A549 (cell line): ENCODE data around the gene PCDHGA10. TPM values are rescaled to one million over a fixed set of nuclear protein-coding genes. Genes with fewer than 3 reads are reported as not detected.

Source experiments
- ATAC-seq, 2 experiments: fragments of 200-7000 bp in 1 of 2; fragments of >200 bp in 1 of 2; cut with Nextera tagmentation in 1 of 2; cut with Tn5 transposase in 1 of 2; 3 replicates each; pipeline versions ENCODE4 v1.8.0 to v1.9.1; 2018 to 2020; ENCODE audit warnings: mild to moderate bottlenecking in 1 of 2, moderate library complexity in 1 of 2
- CTCF ChIA-PET: fragments of 300-600 bp; sonication (Branson Sonifier 250); formaldehyde crosslinking; extraction: SDS; loops from one replicate; lab custom pipeline; 2021; ENCODE audit warnings: antibody characterized with exemption, inconsistent platforms; lab: Yijun Ruan, JAX
- POLR2A ChIA-PET: fragments of 350-600 bp; formaldehyde crosslinking; extraction: SDS; loops from one replicate; lab custom pipeline; 2021; ENCODE audit warnings: antibody characterized with exemption, inconsistent platforms; lab: Yijun Ruan, JAX
- DNase-seq, 2 experiments: peaks; one replicate each; pipeline versions ENCODE4 v3.0.0 to v3.0.0-alpha.2; 2011 to 2016; ENCODE audit warnings: low read depth in 1 of 2, low spot score in 1 of 2
- FAIRE-seq: peaks from 2 replicates; lab custom pipeline; 2011; peaks lifted over from hg19 to GRCh38; lab: Jason Lieb, UNC
- H3K27ac ChIP-seq, 2 experiments: fragments of >200 bp; sonication (Bioruptor Twin); formaldehyde crosslinking; 3 replicates each; pipeline ENCODE4 v1.5.1; 2016 to 2017
- H3K4me1 ChIP-seq: fragments of >200 bp; sonication (Bioruptor Twin); formaldehyde crosslinking; 3 replicates; pipeline ENCODE4 v1.6.1; 2016
- H3K4me2 ChIP-seq: fragments of >200 bp; sonication (Bioruptor Twin); formaldehyde crosslinking; 3 replicates; pipeline ENCODE4 v1.6.1; 2016
- H3K4me3 ChIP-seq: fragments of >200 bp; sonication (Bioruptor Twin); formaldehyde crosslinking; 3 replicates; pipeline ENCODE4 v1.5.1; 2016
- H3K9me3 ChIP-seq: fragments of >200 bp; sonication (Bioruptor Twin); formaldehyde crosslinking; 3 replicates; pipeline ENCODE4 v1.6.1; 2016
- CBX8 ChIP-seq: fragments of 200-600 bp; sonication (generic); IDR thresholded peaks from 2 replicates; pipeline ENCODE4 v1.6.1; 2016
- CHD2 ChIP-seq: fragments of 150-350 bp; IDR thresholded peaks from 2 replicates; pipeline ENCODE4 v1.6.1; 2014; ENCODE audit warnings: low read length; ENCODE audit not compliant: partially characterized antibody
- CTCF ChIP-seq: fragments of >200 bp; sonication (Bioruptor Twin); formaldehyde crosslinking; IDR thresholded peaks from 3 replicates; pipeline ENCODE4 v1.5.1; 2016
- EHF ChIP-seq: fragments of 250-450 bp; sonication (Bioruptor Pico); IDR thresholded peaks from 2 replicates; pipeline ENCODE4 v1.5.0; 2020; ENCODE audit warnings: mild to moderate bottlenecking
- ESRRA ChIP-seq: fragments of 150-350 bp; IDR thresholded peaks from 2 replicates; pipeline ENCODE4 v1.6.1; 2014; ENCODE audit warnings: mild to moderate bottlenecking, low read length, borderline replicate concordance
- HMGXB4 ChIP-seq: fragments of 250-450 bp; sonication (Bioruptor Pico); IDR thresholded peaks from 2 replicates; pipeline ENCODE4 v1.5.0; 2021; ENCODE audit warnings: mild to moderate bottlenecking, moderate library complexity, borderline replicate concordance
- KDM5A ChIP-seq: fragments of 200-600 bp; sonication (generic); IDR thresholded peaks from 2 replicates; pipeline ENCODE4 v1.6.1; 2016; ENCODE audit warnings: antibody characterized with exemption, mild to moderate bottlenecking
- MAFK ChIP-seq: fragments of 450-650 bp; IDR thresholded peaks from 2 replicates; pipeline ENCODE4 v1.6.1; 2014; ENCODE audit not compliant: partially characterized antibody
- MYC ChIP-seq: IDR thresholded peaks from 2 replicates; pipeline ENCODE4 v1.6.1; 2012; ENCODE audit warnings: mild to moderate bottlenecking, inconsistent platforms, low read length, improper control_type of control experiment, borderline replicate concordance
- NPAS2 ChIP-seq: fragments of 250-450 bp; sonication (Bioruptor Pico); IDR thresholded peaks from 2 replicates; pipeline ENCODE4 v1.8.0; 2022; ENCODE audit warnings: mild to moderate bottlenecking, moderate library complexity, borderline replicate concordance
- NR3C1 ChIP-seq: fragments of >200 bp; sonication (Bioruptor Twin); formaldehyde crosslinking; IDR thresholded peaks from 3 replicates; pipeline ENCODE4 v1.6.1; 2017
- RAD21 ChIP-seq, 2 experiments: fragments of >200 bp in 1 of 2; sonication (Bioruptor Twin) in 1 of 2; formaldehyde crosslinking in 1 of 2; IDR thresholded peaks in 1 of 2; conservative IDR thresholded peaks in 1 of 2; 2 replicates in 1 of 2; 3 replicates in 1 of 2; pipeline ENCODE4 v1.6.1; 2012 to 2018; ENCODE audit warnings: inconsistent platforms in 1 of 2
- SMC3 ChIP-seq: fragments of >200 bp; sonication (Bioruptor Twin); formaldehyde crosslinking; IDR thresholded peaks from 3 replicates; pipeline ENCODE4 v1.6.1; 2018; ENCODE audit warnings: inconsistent platforms
- USF2 ChIP-seq: fragments of 450-650 bp; IDR thresholded peaks from 2 replicates; pipeline ENCODE4 v1.6.1; 2014; ENCODE audit warnings: antibody characterized with exemption
- WGBS: methylation state at CpG from one replicate; pipeline ENCODE4 v1.1.6; 2017; ENCODE audit errors: missing lambda C conversion rate; 5-methylcytosine and 5-hydroxymethylcytosine counted together
- polyA minus RNA-seq: library from RNA; depleted of rRNA, polyadenylated mRNA; stranded (reverse); fragments of >200 nt; gene quantifications from 2 replicates; pipeline ENCODE4 v1.2.3, GENCODE V29; 2011; rRNA and poly(A)+ RNA removed
- polyA plus RNA-seq, 4 experiments: library from polyadenylated mRNA; depleted of rRNA in 3 of 4; stranded (reverse); fragments of >200 nt; fragmentation: RNase III in 1 of 4; extraction: RNeasy Plus Mini Kit Qiagen cat#74134 plus additional on column Dnase treatment in 1 of 4; gene quantifications; 2 replicates in 3 of 4; 3 replicates in 1 of 4; pipeline ENCODE4 v1.2.3, GENCODE V29; 2011 to 2017

Gene PCDHGA10
- 0.04 and 0.08 TPM in 2 replicates for polyA plus RNA-seq (2011; rRNA removed)
- polyA plus RNA-seq (2012; cell fraction: cytosol; rRNA removed), result 0.01 TPM in 1 of 2 replicates, not detected in the other
- polyA plus RNA-seq (2012; cell fraction: nucleus; rRNA removed), result 0.20 and 0.22 TPM in 2 replicates
- polyA plus RNA-seq (2017; fragmentation: RNase III; extraction: RNeasy Plus Mini Kit Qiagen cat#74134 plus additional on column Dnase treatment), result 0.01 TPM in 1 of 3 replicates, not detected in the others
- polyA minus RNA-seq, result 1.6 and 1.9 TPM in 2 replicates

GRCh38 chr5:141412854-141413539, at the start of gene PCDHGA10:
Gene PCDHGA10, plus strand, starts transcription at chr5:141412987. Its CDS starts 189 bp downstream, at chr5:141413176.
- H3K4me3 ChIP-seq, result no peak within 1 kb of the TSS
- ChIA-PET CTCF (interaction anchor here (1.0 to 2.0 kb wide), 5 partner anchors 15 to 145 kb away, joined by 3 to 5 read pairs (median 4); partner anchors contain the start of genes PCDHGB1 and PCDHGB5), POLR2A (no interaction called here)
- peaks cover 28% of the 10 kb centered on the region for H3K9me3 ChIP-seq
- 71% methylated on average over 31 of the region's 31 CpGs for WGBS
- H3K27ac ChIP-seq, result no peak within 1 kb of the TSS
- ATAC-seq (no peak), FAIRE-seq (no peak), DNase-seq (no peak)
- H3K4me1 ChIP-seq, result no peaks in the 10 kb centered on the region
- no peak within 1 kb of the TSS for H3K4me2 ChIP-seq
- TF ChIP-seq RAD21 (conservative IDR thresholded peaks at IDR 0.05 in 1 of 2, IDR thresholded peaks at IDR 0.05 in 1 of 2) (peak in 1 of 2 experiments; percentile 13; a peak in 1 of 5 replicates), SMC3 (no peak)

- ATAC-seq, result peak; percentile 70 to 87; a peak in 4 of 6 replicates
- H3K4me2 ChIP-seq, result peak within 1 kb of the TSS; percentile 62
- TF ChIP-seq RAD21 (conservative IDR thresholded peaks at IDR 0.05 in 1 of 2, IDR thresholded peaks at IDR 0.05 in 1 of 2) (peak in 1 of 2 experiments; percentile 27; a peak in 2 of 5 replicates), CTCF (peak; percentile 27; the same call in 2 of the 3 replicates), NR3C1 (no peak)
- 43% methylated on average over 31 of the region's 34 CpGs for WGBS
- H3K9me3 ChIP-seq, result peaks cover 55% of the 10 kb centered on the region
- H3K4me3 ChIP-seq, result peak within 1 kb of the TSS; percentile 36; the same call in 2 of the 3 replicates
- no peaks in the 10 kb centered on the region for H3K4me1 ChIP-seq
- ChIA-PET CTCF (interaction anchor here (0.8 to 2.9 kb wide), 16 partner anchors 8 to 229 kb away, joined by 3 to 15 read pairs (median 5); partner anchors contain the start of genes PCDHGA11, PCDHGA6, PCDHGA7 and PCDHGB1), POLR2A (no interaction called here)
- peak in 1 of 2 experiments; percentile 46 for DNase-seq
- 0 out of 6 replicates have a peak within 1 kb of the TSS, but pooled peaks of 1 of the 2 experiments have one; percentile 6 for H3K27ac ChIP-seq
- FAIRE-seq, result no peak
These were observed 48.7 kb upstream of the PCDHGA10 start, which contains the start of gene PCDHGA5 for GRCh38 chr5:141363952-141364660. Gene PCDHGA5, plus strand, starts transcription at chr5:141364162. Its CDS starts 169 bp downstream, at chr5:141364331.

GRCh38 chr5:141366016-141366896, 46.5 kb upstream of the PCDHGA10 start:
- no peak overlapping the region for H3K27ac ChIP-seq
- FAIRE-seq (no peak), DNase-seq (no peak), ATAC-seq (no peak)
- H3K4me2 ChIP-seq, result no peak overlapping the region
- no peak overlapping the region for H3K4me3 ChIP-seq
- CTCF ChIA-PET, result interaction anchor here (1.7 to 2.9 kb wide), 2 partner anchors 192 to 201 kb away, joined by 4 to 10 read pairs; no protein-coding TSS in a partner anchor
- no peaks in the 10 kb centered on the region for H3K4me1 ChIP-seq
- POLR2A ChIA-PET, result no interaction called here
- TF ChIP-seq CBX8 (no peak), KDM5A (no peak), MAFK (no peak), EHF (CRISPR knock-in tag) (no peak), CTCF (no peak), USF2 (no peak), MYC (no peak), SMC3 (no peak), NPAS2 (CRISPR knock-in tag) (no peak), HMGXB4 (CRISPR knock-in tag) (no peak), ESRRA (no peak), CHD2 (no peak)
- 66% methylated on average over 10 of the region's 46 CpGs for WGBS
- peaks cover 47% of the 10 kb centered on the region for H3K9me3 ChIP-seq
